Thyroid gland (tissue), 4 donors: Measurements from ENCODE around the gene GDPD5.

Source experiments
- POLR2A ChIP-seq, 2 donors: fragments of 450-650 bp; IDR thresholded peaks; one replicate each; pipeline ENCODE4 v1.6.1; 2017; ENCODE audit warnings: antibody characterized with exemption in 2 of 2, mild to moderate bottlenecking in 2 of 2, moderate library complexity in 1 of 2
- TF ChIP-seq, protein P1 (sequence below), 6 experiments: fragments of 200-600 bp in 3 of 6; fragments of 450-650 bp in 3 of 6; sonication (generic) in 3 of 6; IDR thresholded peaks; one replicate each; pipeline ENCODE4 v1.5.1; 2016 to 2019; ENCODE audit warnings: antibody characterized with exemption in 6 of 6, mild to moderate bottlenecking in 2 of 6, inconsistent platforms in 1 of 6, moderate library complexity in 1 of 6

DNA sequence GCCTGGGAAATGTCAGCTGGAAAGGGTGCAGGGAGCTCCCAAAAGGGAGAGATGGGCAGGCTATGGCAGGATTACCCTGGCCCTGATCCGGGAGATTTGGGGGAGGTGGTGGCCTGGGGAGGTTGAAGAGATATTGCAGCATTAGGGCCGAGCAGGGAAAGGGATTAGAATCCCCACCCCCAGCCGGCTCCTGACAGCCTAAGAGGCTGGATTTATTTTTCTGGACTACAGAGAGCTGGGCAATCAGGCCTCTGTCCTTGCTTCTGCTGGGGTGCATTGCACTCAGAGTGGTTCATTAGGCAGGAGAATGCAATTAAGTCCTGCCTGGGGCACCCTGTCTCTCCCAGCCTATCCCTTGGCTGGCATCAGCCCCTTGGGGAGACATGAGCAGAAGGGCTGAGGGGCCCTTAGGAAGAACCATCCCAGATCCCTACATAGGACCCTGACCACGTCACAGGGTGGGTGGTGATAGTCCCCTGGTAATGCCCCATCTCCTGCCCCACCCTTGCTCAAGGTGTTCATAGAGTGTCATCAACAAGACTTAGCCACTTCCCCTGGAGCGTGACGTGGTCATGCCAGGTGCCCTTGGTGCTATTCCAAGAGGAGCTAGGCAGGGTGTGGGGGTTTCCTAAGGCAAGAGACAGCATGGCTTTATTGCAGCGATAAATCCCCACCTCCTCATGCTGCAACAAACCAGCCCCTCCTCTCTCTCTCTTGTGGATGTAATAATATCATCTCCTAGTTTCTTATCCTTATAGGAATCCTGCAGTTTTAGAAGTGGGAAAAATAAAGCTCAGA is 54.4 kb downstream of the GDPD5 start:
- TF ChIP-seq POLR2A (IDR thresholded peaks at IDR 0.05) = no peak
- TF ChIP-seq, protein P1, sequence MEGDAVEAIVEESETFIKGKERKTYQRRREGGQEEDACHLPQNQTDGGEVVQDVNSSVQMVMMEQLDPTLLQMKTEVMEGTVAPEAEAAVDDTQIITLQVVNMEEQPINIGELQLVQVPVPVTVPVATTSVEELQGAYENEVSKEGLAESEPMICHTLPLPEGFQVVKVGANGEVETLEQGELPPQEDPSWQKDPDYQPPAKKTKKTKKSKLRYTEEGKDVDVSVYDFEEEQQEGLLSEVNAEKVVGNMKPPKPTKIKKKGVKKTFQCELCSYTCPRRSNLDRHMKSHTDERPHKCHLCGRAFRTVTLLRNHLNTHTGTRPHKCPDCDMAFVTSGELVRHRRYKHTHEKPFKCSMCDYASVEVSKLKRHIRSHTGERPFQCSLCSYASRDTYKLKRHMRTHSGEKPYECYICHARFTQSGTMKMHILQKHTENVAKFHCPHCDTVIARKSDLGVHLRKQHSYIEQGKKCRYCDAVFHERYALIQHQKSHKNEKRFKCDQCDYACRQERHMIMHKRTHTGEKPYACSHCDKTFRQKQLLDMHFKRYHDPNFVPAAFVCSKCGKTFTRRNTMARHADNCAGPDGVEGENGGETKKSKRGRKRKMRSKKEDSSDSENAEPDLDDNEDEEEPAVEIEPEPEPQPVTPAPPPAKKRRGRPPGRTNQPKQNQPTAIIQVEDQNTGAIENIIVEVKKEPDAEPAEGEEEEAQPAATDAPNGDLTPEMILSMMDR (IDR thresholded peaks at IDR 0.05) = no peak
